ENCODE results near the gene ADARB2.

The ADARB2 gene

GRCh38 chr10:1270490-1270889 is 466.8 kb downstream of the ADARB2 start:
- TF ChIP-seq TAF1 (IDR thresholded peaks at IDR 0.05; ENCODE audit: borderline replicate concordance, insufficient read depth, low read length) (no peak), SIN3A (IDR thresholded peaks at IDR 0.05; ENCODE audit: borderline replicate concordance, insufficient read depth, low read length) (no peak), FOXP2 (optimal IDR thresholded peaks at IDR 0.05; ENCODE audit: borderline replicate concordance, extremely low read depth, extremely low read length, insufficient read depth) (no peak), POLR2AphosphoS5 (IDR thresholded peaks at IDR 0.05; ENCODE audit: low read depth, low read length) (no peak)
- TF ChIP-seq, protein P1, sequence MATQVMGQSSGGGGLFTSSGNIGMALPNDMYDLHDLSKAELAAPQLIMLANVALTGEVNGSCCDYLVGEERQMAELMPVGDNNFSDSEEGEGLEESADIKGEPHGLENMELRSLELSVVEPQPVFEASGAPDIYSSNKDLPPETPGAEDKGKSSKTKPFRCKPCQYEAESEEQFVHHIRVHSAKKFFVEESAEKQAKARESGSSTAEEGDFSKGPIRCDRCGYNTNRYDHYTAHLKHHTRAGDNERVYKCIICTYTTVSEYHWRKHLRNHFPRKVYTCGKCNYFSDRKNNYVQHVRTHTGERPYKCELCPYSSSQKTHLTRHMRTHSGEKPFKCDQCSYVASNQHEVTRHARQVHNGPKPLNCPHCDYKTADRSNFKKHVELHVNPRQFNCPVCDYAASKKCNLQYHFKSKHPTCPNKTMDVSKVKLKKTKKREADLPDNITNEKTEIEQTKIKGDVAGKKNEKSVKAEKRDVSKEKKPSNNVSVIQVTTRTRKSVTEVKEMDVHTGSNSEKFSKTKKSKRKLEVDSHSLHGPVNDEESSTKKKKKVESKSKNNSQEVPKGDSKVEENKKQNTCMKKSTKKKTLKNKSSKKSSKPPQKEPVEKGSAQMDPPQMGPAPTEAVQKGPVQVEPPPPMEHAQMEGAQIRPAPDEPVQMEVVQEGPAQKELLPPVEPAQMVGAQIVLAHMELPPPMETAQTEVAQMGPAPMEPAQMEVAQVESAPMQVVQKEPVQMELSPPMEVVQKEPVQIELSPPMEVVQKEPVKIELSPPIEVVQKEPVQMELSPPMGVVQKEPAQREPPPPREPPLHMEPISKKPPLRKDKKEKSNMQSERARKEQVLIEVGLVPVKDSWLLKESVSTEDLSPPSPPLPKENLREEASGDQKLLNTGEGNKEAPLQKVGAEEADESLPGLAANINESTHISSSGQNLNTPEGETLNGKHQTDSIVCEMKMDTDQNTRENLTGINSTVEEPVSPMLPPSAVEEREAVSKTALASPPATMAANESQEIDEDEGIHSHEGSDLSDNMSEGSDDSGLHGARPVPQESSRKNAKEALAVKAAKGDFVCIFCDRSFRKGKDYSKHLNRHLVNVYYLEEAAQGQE (IDR thresholded peaks at IDR 0.05; ENCODE audit: insufficient read depth in 1 of 2, low read depth in 2 of 2, low read length in 2 of 2), result no peak

GRCh38 chr10:1268831-1269230 is 468.5 kb downstream of the ADARB2 start:
- no peak for TF ChIP-seq TAF1 (IDR thresholded peaks at IDR 0.05; ENCODE audit: borderline replicate concordance, insufficient read depth, low read length)
- TF ChIP-seq POLR2AphosphoS5 (IDR thresholded peaks at IDR 0.05; ENCODE audit: low read depth, low read length), result no peak
- TF ChIP-seq, protein P1 (IDR thresholded peaks at IDR 0.05; ENCODE audit: insufficient read depth in 1 of 2, low read depth in 2 of 2, low read length in 2 of 2), result no peak
- TF ChIP-seq FOXP2 (optimal IDR thresholded peaks at IDR 0.05; ENCODE audit: borderline replicate concordance, extremely low read depth, extremely low read length, insufficient read depth), result no peak
- no peak for TF ChIP-seq SIN3A (IDR thresholded peaks at IDR 0.05; ENCODE audit: borderline replicate concordance, insufficient read depth, low read length)

DNA sequence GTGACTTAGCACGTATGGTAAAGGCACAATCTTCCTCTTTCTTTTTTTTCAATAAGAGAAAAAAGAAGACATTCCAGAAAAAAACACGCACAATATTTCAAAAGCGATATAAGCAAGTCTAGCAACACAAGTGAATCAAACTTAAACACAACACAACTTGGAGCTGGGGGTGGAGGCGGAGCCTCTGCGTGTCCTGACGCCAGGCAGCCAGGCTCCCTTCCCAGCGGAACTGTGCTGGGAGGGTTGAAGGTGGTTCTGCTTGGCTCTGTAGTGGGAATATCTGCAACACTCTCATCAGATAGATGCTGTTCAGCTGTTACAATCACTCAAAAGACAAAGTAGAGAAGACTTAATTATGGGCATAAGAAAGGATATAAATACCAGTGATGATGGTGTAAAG is 469.8 kb downstream of the ADARB2 start:
- TF ChIP-seq SIN3A (IDR thresholded peaks at IDR 0.05; ENCODE audit: borderline replicate concordance, insufficient read depth, low read length) (no peak), POLR2AphosphoS5 (IDR thresholded peaks at IDR 0.05; ENCODE audit: low read depth, low read length) (no peak), TAF1 (IDR thresholded peaks at IDR 0.05; ENCODE audit: borderline replicate concordance, insufficient read depth, low read length) (no peak), FOXP2 (optimal IDR thresholded peaks at IDR 0.05; ENCODE audit: borderline replicate concordance, extremely low read depth, extremely low read length, insufficient read depth) (no peak)
- TF ChIP-seq, protein P1 (IDR thresholded peaks at IDR 0.05; ENCODE audit: insufficient read depth in 1 of 2, low read depth in 2 of 2, low read length in 2 of 2), result no peak

- TF ChIP-seq FOXP2 (optimal IDR thresholded peaks at IDR 0.05; ENCODE audit: borderline replicate concordance, extremely low read depth, extremely low read length, insufficient read depth), result no peak
- TF ChIP-seq, protein P1 (IDR thresholded peaks at IDR 0.05; ENCODE audit: insufficient read depth in 1 of 2, low read depth in 2 of 2, low read length in 2 of 2), result no peak
- no peak for TF ChIP-seq SIN3A (IDR thresholded peaks at IDR 0.05; ENCODE audit: borderline replicate concordance, insufficient read depth, low read length)
- TF ChIP-seq POLR2AphosphoS5 (IDR thresholded peaks at IDR 0.05; ENCODE audit: low read depth, low read length), result no peak
- TF ChIP-seq TAF1 (IDR thresholded peaks at IDR 0.05; ENCODE audit: borderline replicate concordance, insufficient read depth, low read length), result no peak
These were observed 470.2 kb downstream of the ADARB2 start for GRCh38 chr10:1267148-1267547.
